WERI-Rb-1 (cell line): Measurements from ENCODE around the gene SBK1.

ENCODE experiments used
- DNase-seq: peaks from one replicate; pipeline ENCODE4 v3.0.0-alpha.2; 2020
- H3K27ac ChIP-seq: fragments of 250-450 bp; sonication (Bioruptor Pico); 2 replicates; pipeline ENCODE4 v1.5.1; 2020; ENCODE audit warnings: mild to moderate bottlenecking, moderate library complexity
- H3K27me3 ChIP-seq: fragments of 250-450 bp; sonication (Bioruptor Pico); 2 replicates; pipeline ENCODE4 v1.5.1; 2021; ENCODE audit warnings: mild to moderate bottlenecking, low read depth, moderate library complexity; ENCODE audit not compliant: insufficient read depth, severe bottlenecking
- H3K36me3 ChIP-seq: fragments of 250-450 bp; sonication (Bioruptor Pico); 2 replicates; pipeline ENCODE4 v1.5.1; 2020; ENCODE audit warnings: mild to moderate bottlenecking, moderate library complexity
- H3K4me3 ChIP-seq: 2 replicates; pipeline ENCODE4 v1.5.1; 2011; ENCODE audit warnings: low read depth, mild to moderate bottlenecking, control low read depth, low read length
- H3K9me3 ChIP-seq: fragments of 250-450 bp; sonication (Bioruptor Pico); 2 replicates; pipeline ENCODE4 v1.5.1; 2021; ENCODE audit warnings: mild to moderate bottlenecking, moderate library complexity; ENCODE audit not compliant: severe bottlenecking
- CTCF ChIP-seq: IDR thresholded peaks from 2 replicates; pipeline ENCODE4 v1.5.1; 2011; ENCODE audit warnings: low read depth, mild to moderate bottlenecking, control low read depth, inconsistent platforms, low read length

The SBK1 gene

DNA sequence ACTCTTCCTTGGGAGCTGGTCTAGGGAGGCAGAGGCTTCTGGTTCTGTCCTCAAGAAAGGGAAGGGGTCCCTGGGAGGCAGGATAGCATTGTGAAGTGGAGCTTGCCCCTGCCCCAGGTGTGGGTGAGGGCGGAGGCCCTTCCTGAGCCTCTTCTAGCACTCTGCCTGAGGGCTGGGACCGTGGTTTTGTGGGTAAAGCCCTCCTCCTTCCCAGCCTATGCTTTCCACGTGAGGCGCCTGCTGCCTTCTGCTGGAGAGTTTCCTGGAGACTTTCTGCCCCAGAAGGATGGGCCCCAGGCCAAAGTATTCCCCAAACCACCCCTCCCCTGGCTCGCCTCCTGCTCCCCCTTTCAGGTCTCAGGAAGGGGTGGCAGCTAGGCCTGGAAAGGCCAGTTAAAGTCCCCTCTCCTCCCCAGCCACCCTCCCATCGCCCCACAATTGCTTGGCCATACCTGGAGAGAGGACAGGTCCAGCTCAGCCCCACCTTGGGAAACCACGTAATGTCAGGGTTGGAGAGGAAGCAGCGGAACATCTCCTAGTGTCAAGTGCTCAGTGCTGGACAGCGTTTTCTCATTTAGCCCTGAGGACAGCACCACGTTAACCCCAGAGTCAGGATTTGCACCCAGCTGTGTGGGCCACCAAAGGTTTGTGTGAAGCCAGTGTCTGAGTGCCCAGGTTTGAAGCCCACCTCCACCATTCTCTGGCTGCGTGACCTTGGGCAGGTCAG is 5.6 kb downstream of the SBK1 start:
- H3K4me3 ChIP-seq, result no peak overlapping the region
- no peak for DNase-seq

GRCh38 chr16:28298511-28298878 is 6.2 kb downstream of the SBK1 start:
- H3K36me3 ChIP-seq, result peaks cover 26% of the 10 kb centered on the region

More for the DNA sequence above, 5.6 kb downstream of the SBK1 start:
- TF ChIP-seq CTCF, result no peak
- peaks cover 26% of the 10 kb centered on the region for H3K36me3 ChIP-seq
- no peaks in the 10 kb centered on the region for H3K27me3 ChIP-seq
- H3K9me3 ChIP-seq, result no peaks in the 10 kb centered on the region
- H3K27ac ChIP-seq, result no peak overlapping the region

DNA sequence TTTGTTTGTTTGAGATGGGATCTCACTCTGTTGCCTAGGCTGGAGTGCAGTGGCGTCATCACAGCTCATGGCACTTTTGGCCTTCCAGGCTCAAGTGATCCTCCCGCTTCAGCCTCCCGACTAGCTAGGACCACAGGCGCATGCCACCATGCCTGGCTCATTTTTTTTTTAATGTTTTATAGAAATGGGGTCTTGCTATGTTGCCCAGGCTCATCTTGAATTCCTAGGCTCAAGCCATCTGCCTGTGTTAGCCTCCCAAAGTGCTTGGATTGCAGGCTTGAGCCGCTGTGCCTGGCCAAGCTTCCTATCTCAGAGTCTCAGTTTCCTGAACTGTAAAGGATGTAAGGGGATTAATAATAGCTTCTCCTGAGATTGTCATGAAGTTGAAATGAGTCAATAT is 8.0 kb downstream of the SBK1 start:
- TF ChIP-seq CTCF, result no peak
- H3K27me3 ChIP-seq, result no peaks in the 10 kb centered on the region
- H3K36me3 ChIP-seq, result peaks cover 22% of the 10 kb centered on the region
- no peaks in the 10 kb centered on the region for H3K9me3 ChIP-seq
- H3K4me3 ChIP-seq, result no peak overlapping the region
- no peak for DNase-seq
- no peak overlapping the region for H3K27ac ChIP-seq

More at GRCh38 chr16:28298511-28298878, 6.2 kb downstream of the SBK1 start:
- no peaks in the 10 kb centered on the region for H3K27me3 ChIP-seq
- H3K9me3 ChIP-seq, result no peaks in the 10 kb centered on the region
- peak; percentile 76 for DNase-seq
- H3K27ac ChIP-seq, result peak overlapping the region; percentile 36; the same call in 1 of the 2 replicates
- no peak overlapping the region for H3K4me3 ChIP-seq
- TF ChIP-seq CTCF, result 0 out of 2 replicates have a peak, but pooled peaks have one; percentile 2

DNA sequence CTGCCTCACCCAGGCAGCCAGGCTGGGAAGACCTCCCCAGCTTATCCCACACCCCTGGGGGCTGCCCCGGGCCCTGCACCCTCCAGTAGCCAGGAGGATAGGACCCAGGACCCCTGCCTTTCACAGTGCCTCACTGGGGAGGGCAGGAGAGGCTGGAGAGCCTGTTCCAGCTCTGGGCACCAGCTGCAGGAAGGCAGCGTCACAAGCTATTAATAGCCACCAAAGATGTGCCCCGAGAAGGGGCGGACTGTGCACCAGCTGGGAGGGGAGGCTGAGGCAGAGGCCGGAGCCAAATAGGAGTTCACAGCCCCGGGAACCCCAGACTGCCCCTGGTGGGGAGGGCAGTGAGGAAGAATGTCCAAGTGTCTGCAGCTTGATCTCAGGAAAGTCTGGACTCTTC is 8.8 kb downstream of the SBK1 start:
- no peaks in the 10 kb centered on the region for H3K9me3 ChIP-seq
- no peak for DNase-seq
- H3K27ac ChIP-seq, result no peak overlapping the region
- no peak overlapping the region for H3K4me3 ChIP-seq
- no peak for TF ChIP-seq CTCF
- peaks cover 20% of the 10 kb centered on the region for H3K36me3 ChIP-seq
- H3K27me3 ChIP-seq, result no peaks in the 10 kb centered on the region

DNA sequence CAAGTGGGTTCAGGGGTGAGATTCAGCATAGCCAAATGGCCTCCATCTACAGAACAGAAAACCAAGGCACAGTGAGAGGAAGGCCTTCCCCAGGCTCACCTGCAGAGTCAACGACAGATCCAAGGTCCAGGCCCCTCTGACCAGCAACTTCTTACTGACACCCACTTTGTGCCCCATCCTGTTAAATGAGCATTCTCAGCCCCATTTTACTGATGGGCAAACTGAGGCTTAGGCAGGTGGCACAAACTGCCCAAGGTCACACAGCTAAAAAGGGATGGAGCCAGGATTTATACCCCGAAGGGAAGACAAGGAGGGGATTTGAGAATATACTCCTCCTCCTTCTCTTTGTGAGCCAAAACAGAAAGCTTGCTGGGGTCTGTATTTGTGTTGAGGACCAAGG is 9.3 kb downstream of the SBK1 start:
- peaks cover 20% of the 10 kb centered on the region for H3K36me3 ChIP-seq
- H3K4me3 ChIP-seq, result no peak overlapping the region
- no peak for DNase-seq
- H3K27ac ChIP-seq, result no peak overlapping the region
- H3K27me3 ChIP-seq, result no peaks in the 10 kb centered on the region
- TF ChIP-seq CTCF, result no peak
- H3K9me3 ChIP-seq, result no peaks in the 10 kb centered on the region

DNA sequence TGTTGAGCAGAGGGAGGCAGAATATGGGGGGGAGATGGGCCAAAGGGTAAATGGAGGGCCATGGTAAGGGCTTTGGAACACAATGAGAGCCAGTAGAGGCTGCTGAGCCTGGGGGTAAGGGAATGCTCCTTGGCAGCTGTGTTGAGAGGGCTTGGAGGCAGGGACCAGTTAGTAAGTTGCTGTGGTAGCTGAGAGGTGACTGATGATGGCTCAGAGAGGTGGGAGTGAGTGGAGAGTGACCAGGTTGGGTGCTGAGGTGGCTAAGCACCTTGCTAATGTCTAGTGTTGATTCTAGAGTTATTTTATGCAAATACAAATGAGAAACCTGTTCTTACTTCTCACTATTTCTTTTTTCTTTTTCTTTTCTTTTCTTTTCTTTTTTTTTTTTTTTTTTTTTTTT is 10.8 kb downstream of the SBK1 start:
- H3K27me3 ChIP-seq, result no peaks in the 10 kb centered on the region
- TF ChIP-seq CTCF, result no peak
- no peaks in the 10 kb centered on the region for H3K9me3 ChIP-seq
- H3K27ac ChIP-seq, result no peak overlapping the region
- peaks cover 20% of the 10 kb centered on the region for H3K36me3 ChIP-seq
- no peak for DNase-seq
- H3K4me3 ChIP-seq, result no peak overlapping the region
